Measurements from ENCODE around the gene TSPO2. TPM values are rescaled to one million over a fixed set of nuclear protein-coding genes. Genes with fewer than 3 reads are reported as not detected.

The TSPO2 gene
- total and polyA plus RNA-seq, 2 of the 13 experiments (the other 11 are each of a cell fraction or from before 2014, with no cell fraction given), result 0.55 TPM; not detected in 1

DNA sequence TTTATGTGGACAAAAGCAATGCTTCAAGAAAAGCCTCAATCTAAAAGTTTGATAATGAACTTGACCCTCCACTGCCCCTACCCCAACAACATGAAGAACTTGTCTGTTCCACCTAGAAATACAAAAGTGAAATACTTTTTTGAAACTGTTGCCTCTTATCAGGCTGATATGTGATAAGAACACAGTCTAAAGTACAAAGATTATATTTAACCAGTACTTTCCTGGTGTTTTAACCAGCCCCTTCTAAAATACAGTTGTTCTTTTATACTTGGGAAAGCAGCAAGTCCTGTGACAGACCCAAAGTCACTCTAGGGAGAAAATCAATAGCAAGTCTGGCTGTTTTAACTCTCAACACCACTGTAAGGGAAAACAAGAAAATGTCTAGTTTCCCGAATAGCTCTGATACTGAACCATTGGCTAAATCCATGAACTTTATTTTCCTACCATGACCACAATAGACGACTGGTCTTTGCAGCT is 23.3 kb downstream of the TSPO2 start (continued):
- TF ChIP-seq, protein P1, sequence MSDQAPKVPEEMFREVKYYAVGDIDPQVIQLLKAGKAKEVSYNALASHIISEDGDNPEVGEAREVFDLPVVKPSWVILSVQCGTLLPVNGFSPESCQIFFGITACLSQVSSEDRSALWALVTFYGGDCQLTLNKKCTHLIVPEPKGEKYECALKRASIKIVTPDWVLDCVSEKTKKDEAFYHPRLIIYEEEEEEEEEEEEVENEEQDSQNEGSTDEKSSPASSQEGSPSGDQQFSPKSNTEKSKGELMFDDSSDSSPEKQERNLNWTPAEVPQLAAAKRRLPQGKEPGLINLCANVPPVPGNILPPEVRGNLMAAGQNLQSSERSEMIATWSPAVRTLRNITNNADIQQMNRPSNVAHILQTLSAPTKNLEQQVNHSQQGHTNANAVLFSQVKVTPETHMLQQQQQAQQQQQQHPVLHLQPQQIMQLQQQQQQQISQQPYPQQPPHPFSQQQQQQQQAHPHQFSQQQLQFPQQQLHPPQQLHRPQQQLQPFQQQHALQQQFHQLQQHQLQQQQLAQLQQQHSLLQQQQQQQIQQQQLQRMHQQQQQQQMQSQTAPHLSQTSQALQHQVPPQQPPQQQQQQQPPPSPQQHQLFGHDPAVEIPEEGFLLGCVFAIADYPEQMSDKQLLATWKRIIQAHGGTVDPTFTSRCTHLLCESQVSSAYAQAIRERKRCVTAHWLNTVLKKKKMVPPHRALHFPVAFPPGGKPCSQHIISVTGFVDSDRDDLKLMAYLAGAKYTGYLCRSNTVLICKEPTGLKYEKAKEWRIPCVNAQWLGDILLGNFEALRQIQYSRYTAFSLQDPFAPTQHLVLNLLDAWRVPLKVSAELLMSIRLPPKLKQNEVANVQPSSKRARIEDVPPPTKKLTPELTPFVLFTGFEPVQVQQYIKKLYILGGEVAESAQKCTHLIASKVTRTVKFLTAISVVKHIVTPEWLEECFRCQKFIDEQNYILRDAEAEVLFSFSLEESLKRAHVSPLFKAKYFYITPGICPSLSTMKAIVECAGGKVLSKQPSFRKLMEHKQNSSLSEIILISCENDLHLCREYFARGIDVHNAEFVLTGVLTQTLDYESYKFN (CRISPR knock-in tag; conservative IDR thresholded peaks at IDR 0.05), result peak; percentile 94
- TF ChIP-seq RFX5 (IDR thresholded peaks at IDR 0.05; ENCODE audit: low read depth, low read length) (no peak), MTF2 (CRISPR knock-in tag; IDR thresholded peaks at IDR 0.05; ENCODE audit: borderline replicate concordance) (no peak), ZNF720 (CRISPR knock-in tag; IDR thresholded peaks at IDR 0.05) (no peak), ZNF556 (CRISPR knock-in tag; IDR thresholded peaks at IDR 0.05; ENCODE audit: borderline replicate concordance) (no peak; the same call in 1 of the 2 replicates), ARNTL (CRISPR knock-in tag; IDR thresholded peaks at IDR 0.05) (no peak), ZNF567 (CRISPR knock-in tag; IDR thresholded peaks at IDR 0.05; ENCODE audit: borderline replicate concordance) (no peak), ZNF343 (CRISPR knock-in tag; IDR thresholded peaks at IDR 0.05) (no peak), PRMT3 (CRISPR knock-in tag; IDR thresholded peaks at IDR 0.05; ENCODE audit: borderline replicate concordance, low read depth) (no peak), MYNN (CRISPR knock-in tag; IDR thresholded peaks at IDR 0.05; ENCODE audit: low read depth) (no peak), SIN3A (IDR thresholded peaks at IDR 0.05; ENCODE audit: borderline replicate concordance, low read depth, low read length) (no peak; the same call in 1 of the 2 replicates), TOPORS (CRISPR knock-in tag; IDR thresholded peaks at IDR 0.05) (no peak), MIER3 (CRISPR knock-in tag; IDR thresholded peaks at IDR 0.05; ENCODE audit: borderline replicate concordance) (peak; percentile 51; the same call in 1 of the 2 replicates), KLF13 (CRISPR knock-in tag; IDR thresholded peaks at IDR 0.05) (no peak), JDP2 (CRISPR knock-in tag; IDR thresholded peaks at IDR 0.05; ENCODE audit: borderline replicate concordance) (no peak; the same call in 1 of the 2 replicates), HNRNPUL1 (IDR thresholded peaks at IDR 0.05; ENCODE audit: low read depth, low read length) (no peak), TSC22D2 (CRISPR knock-in tag; IDR thresholded peaks at IDR 0.05; ENCODE audit: borderline replicate concordance) (no peak; the same call in 1 of the 2 replicates), ZNF460 (CRISPR knock-in tag; IDR thresholded peaks at IDR 0.05; ENCODE audit: borderline replicate concordance) (no peak)
- TF ChIP-seq, protein P2, sequence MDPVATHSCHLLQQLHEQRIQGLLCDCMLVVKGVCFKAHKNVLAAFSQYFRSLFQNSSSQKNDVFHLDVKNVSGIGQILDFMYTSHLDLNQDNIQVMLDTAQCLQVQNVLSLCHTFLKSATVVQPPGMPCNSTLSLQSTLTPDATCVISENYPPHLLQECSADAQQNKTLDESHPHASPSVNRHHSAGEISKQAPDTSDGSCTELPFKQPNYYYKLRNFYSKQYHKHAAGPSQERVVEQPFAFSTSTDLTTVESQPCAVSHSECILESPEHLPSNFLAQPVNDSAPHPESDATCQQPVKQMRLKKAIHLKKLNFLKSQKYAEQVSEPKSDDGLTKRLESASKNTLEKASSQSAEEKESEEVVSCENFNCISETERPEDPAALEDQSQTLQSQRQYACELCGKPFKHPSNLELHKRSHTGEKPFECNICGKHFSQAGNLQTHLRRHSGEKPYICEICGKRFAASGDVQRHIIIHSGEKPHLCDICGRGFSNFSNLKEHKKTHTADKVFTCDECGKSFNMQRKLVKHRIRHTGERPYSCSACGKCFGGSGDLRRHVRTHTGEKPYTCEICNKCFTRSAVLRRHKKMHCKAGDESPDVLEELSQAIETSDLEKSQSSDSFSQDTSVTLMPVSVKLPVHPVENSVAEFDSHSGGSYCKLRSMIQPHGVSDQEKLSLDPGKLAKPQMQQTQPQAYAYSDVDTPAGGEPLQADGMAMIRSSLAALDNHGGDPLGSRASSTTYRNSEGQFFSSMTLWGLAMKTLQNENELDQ (CRISPR knock-in tag; IDR thresholded peaks at IDR 0.05; ENCODE audit: borderline replicate concordance), result no peak
- TF ChIP-seq, protein P3, sequence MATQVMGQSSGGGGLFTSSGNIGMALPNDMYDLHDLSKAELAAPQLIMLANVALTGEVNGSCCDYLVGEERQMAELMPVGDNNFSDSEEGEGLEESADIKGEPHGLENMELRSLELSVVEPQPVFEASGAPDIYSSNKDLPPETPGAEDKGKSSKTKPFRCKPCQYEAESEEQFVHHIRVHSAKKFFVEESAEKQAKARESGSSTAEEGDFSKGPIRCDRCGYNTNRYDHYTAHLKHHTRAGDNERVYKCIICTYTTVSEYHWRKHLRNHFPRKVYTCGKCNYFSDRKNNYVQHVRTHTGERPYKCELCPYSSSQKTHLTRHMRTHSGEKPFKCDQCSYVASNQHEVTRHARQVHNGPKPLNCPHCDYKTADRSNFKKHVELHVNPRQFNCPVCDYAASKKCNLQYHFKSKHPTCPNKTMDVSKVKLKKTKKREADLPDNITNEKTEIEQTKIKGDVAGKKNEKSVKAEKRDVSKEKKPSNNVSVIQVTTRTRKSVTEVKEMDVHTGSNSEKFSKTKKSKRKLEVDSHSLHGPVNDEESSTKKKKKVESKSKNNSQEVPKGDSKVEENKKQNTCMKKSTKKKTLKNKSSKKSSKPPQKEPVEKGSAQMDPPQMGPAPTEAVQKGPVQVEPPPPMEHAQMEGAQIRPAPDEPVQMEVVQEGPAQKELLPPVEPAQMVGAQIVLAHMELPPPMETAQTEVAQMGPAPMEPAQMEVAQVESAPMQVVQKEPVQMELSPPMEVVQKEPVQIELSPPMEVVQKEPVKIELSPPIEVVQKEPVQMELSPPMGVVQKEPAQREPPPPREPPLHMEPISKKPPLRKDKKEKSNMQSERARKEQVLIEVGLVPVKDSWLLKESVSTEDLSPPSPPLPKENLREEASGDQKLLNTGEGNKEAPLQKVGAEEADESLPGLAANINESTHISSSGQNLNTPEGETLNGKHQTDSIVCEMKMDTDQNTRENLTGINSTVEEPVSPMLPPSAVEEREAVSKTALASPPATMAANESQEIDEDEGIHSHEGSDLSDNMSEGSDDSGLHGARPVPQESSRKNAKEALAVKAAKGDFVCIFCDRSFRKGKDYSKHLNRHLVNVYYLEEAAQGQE (IDR thresholded peaks at IDR 0.05; ENCODE audit: borderline replicate concordance in 1 of 2, low read depth in 1 of 2, low read length in 2 of 2), result peak in 1 of 2 experiments; percentile 24; a peak in 1 of 4 replicates

Data from HepG2 (cell line).